CD4-positive, alpha-beta T cell treated with Interleukin-6 for 4 hours (primary cell): ENCODE measurements around the gene SYNGR1.

Experiments used
- DNase-seq: peaks from one replicate; pipeline ENCODE4 v3.0.0-alpha.2; 2020; ENCODE audit warnings: mixed read lengths

Gene SYNGR1

DNA sequence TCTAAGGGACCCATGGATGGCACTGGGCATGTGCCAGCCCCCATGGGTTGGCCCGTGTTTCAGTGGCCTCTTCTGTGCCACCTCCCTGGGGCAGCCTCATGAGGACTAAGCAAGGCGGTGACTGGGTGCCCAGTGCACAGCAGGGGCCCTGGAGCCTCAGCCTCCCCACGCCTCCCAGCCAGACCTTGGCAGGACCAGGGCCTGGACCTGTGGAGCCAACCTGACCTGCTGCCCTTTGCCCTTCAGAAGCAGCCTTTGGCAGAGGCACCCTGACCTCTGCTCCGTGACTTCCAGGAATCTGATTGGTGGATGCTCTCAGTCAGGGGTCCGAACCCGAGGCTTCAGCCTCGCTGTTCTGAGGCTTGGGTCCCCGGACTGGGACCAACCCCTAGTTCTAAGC is 25.0 kb downstream of the SYNGR1 start:
- no peak for DNase-seq

DNA sequence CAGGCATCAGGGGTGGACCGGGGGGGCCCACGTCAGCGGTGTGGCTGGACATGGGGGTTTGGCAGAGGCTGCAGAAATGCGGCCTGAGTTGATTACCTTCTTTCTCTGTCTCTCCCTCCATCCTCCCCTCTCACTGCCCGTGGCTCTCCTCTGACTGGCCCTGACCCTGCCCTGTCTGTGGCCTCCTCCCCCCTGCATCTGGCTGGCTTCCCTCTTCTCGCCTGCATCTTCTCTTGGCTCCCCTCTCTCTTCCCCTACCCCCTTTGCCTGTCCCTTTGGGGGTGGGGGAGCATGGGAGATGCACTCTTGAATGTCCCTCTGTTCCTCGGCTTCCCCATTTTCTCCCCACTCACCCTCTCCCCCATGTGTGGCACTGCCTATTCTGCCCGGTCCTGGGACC is 25.9 kb downstream of the SYNGR1 start:
- no peak for DNase-seq

DNA sequence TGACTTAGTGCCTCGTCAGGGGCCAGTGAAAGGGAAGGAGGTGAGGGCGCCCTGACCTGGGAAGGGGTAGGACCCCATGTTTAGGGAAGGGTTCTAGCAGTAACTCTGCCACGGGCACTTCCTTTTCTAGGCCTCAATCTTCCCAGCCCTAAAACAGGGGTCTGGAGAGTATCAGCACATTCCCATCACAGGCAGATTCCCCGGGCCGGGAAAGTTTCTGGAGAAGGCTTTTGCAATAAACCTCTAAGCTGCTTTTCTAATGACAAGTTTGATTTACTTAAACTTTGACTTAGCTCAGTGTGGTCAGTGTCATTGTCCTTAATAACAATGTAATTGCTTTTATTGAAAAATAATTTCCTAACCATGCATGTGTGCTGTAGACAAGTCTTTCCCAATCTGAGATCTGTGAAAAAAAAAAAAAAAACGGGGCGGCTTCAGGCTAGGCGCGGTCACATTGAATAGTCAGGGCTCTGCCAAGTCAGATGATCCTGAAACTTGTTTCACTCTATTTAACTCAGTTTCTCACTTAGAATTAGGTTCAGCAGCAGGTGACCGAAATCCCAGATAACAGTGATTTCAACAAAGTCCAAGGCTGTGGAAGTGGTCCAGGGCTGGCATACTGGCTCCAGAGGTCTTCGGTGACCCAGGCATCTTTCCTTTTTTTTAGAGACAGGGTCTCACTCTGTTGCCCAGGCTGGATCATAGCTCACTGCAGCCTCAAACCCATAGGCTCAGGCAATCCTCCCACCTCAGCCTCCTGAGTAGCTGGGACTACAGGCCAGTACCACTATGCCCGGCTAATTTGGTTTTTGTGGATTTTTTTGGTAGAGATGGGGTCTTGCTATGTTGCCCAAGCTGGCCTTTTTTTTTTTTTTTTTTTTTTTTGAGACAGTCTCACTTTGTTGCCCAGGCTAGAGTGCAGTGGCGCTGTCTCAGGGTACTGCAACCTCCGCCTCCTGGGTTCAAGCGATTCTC is 30.3 kb downstream of the SYNGR1 start:
- DNase-seq = no peak

DNA sequence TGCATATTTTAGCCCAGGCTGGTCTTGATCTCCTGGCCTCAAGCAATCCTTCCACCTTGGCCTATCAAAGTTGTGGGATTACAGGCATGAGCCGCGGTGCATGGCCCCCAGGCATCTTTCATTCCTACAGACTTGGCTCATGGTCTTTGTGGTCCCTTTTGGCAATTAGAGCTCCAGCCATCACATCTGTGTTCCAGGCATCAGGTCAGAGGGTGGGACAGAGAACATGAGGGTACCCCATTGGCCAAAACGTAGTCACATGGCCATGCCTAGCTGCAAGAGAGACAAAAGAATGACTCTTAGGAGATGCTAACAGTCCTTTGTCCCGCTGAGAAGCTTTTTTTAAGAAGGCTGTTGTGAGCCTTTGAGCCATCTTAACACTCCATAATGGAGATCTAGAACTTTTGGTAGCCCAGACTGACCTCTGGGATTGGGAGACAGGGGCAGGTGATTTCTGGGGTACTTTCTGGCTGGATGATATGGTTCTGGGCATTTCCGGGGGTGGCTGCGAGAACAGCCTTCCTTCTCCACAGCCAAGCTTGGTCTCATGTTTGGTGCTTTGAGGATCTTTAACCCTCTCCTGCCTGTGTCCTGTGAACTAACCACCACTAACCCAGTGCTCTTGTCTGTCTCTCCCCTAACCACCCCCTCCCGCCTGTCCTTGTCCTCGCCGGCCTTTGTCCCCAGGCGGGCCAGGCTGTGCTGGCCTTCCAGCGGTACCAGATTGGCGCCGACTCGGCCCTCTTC is 31.4 kb downstream of the SYNGR1 start:
- no peak for DNase-seq

DNA sequence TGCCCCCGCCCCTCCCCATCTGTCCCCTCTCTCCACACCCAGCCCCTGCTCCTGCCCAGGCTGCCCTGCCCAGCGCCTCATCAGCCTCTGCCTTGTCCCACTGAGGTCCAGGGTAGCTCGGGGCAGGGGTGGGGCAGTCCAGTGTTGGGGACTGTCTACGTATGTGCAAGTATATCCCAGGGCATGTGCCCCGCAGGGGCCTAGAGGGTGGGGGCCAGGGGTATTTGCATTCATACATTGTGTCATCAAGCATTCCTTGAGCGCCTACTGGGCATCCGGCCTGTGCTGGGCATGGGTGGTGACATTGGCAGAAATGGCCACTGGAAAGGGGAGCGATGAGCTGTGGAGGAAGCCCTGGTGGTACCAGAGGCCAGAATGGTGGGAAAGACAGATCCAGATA is 32.1 kb downstream of the SYNGR1 start:
- no peak for DNase-seq

DNA sequence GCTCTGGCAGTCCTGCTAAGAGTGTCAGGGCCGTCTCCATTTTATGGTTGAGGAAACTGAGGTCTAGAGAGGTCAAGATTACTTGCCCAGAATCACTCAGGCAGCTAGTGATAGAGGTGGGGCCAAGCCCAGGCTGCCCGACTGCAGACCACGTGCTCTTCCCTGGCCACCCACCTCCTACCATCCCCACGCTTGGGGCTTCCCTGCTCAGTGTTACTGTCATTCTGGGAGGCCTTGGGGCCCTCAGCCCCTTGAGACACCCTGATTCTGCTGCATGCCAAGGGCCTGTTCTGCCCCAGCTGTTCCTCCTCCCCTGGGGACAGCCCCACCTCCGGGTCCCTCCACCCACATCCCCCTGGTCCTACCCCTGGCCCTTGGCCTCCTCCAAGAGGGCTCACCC is 32.6 kb downstream of the SYNGR1 start:
- DNase-seq = no peak

DNA sequence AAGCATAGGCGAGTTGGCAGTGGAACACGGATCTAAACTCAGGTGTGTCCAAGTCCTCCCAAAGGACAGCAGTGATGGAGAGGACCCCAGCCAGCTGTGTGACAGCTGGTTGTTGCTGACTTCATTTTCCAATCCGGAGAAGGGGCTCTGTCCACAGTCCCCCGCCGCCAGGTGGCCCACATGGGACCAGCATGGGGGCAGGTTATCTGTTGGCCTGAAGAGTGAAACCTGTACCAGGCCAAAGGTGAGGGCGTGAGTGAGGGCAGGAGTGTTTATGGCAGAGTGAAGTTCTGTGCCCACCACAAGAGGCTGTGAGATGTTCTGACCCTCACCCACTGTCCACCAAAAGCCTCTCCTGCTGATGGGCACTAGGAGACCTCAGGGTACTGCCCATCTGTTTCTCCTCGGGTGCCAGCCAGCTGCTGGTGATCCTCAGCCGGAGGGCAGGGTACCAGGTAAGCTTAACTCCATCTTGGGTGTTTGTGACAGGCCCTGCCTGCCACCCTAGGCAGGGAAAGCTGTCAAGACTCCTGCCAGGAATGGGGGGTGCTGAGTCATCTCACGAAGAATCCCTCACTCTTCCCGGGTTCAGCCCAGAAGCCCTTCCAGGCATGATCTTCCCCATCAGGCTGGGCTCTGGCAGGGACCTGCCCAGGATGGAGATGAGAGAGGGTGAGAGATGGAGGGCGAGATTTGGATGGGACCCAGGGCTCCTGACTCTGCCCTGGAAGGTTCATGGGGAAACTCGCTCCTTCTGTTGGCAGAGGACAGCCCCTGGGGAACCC is 34.2 kb downstream of the SYNGR1 start:
- no peak for DNase-seq

DNA sequence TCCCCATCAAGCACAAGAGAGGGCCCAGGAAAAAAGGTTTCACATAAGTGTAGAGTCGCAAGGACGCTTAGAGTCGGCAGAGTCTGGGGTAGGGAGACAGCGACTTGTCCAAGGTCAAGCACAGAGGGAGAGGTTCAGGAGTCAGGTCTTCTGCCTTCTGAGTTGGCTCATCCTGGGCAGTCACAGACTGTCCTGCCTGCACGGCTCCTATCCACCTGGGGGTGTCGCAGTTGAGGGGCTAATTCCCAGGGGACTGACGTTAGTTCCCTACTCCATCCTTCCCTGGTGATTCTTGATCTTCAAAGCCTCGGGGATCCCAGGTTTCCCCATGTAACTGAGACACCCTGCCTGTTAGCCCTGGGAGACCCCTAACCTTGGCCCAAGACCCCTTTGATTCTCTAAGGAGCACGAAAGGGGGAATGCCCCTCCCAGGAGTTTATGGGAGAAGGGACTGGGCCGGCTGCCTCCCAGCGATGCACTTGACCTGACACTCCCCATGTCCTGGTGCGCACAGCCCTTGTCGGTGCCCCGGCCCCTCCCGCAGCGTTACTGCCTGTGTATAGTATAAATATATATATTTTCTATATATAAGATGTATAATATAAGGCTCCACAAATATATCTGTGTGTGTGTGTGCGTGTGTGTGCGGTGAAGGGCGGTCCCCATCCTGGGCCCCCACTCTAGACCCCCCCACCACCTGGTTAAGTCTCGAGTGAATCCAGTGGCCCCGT is 35.1 kb downstream of the SYNGR1 start:
- no peak for DNase-seq

DNA sequence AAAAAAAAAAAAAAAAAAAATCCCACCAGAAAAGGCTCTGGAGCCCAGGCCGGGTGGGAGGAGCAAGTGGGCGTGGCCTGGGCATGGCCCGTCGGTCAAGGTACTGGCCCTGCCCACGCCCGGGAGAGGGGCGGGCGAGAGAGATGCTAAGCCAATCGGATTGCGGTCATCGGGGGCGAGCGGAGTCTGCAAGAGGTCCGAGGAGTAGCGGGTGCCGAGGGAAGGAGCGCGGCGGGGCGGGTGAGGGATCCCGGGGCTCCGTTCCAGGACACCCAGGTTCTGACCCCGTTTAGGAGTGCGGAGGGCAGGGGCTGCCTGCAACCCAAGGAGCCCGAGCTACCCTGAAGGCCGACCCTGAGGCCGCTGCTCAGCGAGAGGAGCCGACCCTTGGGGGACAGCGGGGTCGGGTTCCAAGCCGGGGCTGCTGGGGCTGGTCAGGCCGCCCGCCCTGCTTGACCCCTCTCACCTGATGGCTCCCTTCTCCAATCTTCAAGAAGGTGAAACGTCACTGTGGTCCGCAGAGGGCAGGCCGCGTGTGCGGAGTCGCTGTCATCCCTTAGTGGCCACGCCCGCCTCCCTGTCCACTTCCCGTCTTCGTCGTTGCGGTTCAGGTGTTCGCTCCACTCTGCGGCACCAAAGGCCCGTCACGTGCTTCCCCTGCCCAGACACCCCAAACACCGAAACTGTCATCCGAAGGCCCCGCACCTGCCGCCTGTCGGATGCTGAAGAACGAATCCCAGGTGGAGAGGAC is 38.6 kb downstream of the SYNGR1 start:
- peak; percentile 83 for DNase-seq

DNA sequence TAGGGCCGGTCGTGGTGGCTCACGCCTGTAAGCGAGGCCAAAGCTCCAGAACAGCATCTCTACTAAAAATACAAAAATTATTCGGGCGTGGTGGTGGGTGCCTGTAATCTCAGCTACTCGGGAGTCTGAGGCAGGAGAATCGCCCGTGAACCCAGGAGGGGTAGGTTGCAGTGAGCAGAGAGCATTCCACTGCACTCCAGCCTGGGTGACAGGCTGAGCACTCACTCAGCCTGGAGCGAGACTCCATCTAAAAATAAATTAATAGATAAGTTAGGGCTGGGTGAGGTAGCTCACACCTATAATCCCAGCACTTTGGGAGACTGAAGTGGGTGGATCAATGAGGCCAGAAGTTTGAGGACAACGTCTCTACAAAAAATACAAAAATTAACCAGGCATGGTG is 39.6 kb downstream of the SYNGR1 start:
- no peak for DNase-seq

DNA sequence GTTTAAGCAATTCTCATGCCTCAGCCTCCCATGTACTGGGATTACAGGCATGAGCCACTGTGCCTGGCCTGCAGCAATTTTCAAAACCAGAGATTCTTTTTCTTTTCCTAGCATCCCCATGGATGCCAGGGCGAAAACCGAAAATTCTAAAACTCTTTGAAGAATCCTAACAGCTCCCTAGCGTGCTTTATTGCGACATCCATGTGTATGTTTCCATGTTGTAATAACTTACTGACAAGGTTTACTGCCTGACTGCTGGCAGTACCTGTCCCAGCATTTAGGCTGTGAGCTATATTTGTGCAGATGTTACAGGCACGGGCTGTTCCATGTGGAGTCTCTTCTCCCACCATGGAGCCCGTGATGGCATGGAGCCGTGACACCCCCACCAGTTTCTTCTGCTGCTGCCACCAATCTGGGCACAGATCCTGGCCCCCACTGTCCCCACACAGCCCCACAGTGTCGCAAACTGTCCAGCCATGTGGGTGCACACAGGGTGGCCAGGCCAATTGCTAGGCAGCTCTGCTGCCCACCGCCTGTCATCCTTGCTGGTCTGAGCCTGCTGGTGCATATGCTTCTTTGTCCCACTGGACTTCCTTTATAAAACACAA is 42.7 kb downstream of the SYNGR1 start:
- no peak for DNase-seq

DNA sequence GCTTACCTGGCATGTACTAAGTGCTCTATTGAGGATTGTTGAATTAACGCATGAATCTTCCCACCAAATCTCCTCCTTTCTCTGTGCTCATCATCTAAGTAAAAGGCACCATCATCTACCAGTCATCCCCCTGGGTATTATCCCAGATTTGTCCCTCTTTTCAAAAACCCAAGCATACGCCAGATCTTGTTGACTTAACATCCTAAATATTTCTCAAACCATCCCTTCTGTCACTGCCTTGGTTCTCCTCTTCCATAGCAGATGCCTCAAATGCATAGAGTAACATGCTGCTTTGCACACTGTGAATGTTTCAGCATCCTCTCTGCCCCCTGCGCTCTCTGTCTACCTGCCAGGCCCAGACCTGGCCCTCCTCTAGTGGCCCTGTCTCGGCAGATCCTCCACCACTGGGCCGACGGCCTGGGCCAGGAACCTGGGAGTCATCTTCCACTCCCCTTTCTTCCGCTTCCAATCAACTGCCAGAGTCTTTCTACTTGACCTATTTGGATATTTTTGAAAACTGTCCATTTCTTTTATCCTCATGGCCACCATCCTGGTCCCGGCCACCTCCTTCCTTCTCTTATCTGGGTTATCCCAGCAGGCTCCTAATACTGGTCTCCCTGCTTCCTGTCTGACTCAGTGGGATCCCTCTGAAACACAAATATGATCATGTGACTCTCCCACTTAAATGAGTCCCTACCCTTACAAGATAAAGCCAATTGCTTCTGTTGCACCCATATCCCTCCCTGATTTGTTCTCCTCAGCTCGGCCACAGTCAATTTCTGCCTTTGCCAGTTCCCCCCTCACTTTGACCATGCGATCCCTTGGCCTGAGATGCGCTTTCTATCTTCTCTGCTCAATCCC is 46.4 kb downstream of the SYNGR1 start:
- DNase-seq = no peak

DNA sequence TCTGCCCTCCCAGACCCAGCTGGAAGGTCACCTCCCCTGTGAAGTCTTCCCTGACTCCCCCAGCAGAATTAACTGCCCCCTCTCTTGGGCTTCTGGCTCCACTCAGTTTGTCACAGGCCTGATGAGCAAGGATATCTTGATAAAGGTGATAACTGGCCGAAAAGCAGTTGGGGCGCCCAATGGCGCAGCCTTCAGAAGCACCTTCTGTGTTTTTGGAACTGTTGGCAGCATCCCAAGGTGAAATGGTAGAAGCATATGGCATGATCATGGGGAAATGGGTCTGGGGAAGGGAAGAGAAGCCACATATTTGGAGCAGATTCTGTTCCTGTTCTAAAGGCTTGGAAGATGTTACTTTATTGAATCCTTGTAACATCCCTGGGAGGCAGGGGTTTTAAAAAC is 47.0 kb downstream of the SYNGR1 start:
- no peak for DNase-seq

DNA sequence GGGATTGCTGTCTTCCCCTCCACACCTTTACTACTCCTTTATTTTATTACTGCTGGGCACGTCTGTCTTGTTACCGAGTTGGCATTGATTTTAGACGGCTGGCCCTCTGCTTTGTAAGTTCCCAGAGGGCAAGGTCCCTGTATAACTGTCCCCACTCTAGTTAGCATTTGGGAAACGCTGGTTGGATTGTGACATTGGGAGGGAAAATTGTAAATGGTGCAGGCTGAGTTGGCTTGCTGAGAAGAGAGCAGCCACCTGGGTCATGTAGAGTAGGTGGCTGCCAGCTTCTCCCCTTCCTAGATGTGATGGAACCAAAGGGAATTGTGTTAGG is 51.5 kb downstream of the SYNGR1 start:
- DNase-seq = no peak

DNA sequence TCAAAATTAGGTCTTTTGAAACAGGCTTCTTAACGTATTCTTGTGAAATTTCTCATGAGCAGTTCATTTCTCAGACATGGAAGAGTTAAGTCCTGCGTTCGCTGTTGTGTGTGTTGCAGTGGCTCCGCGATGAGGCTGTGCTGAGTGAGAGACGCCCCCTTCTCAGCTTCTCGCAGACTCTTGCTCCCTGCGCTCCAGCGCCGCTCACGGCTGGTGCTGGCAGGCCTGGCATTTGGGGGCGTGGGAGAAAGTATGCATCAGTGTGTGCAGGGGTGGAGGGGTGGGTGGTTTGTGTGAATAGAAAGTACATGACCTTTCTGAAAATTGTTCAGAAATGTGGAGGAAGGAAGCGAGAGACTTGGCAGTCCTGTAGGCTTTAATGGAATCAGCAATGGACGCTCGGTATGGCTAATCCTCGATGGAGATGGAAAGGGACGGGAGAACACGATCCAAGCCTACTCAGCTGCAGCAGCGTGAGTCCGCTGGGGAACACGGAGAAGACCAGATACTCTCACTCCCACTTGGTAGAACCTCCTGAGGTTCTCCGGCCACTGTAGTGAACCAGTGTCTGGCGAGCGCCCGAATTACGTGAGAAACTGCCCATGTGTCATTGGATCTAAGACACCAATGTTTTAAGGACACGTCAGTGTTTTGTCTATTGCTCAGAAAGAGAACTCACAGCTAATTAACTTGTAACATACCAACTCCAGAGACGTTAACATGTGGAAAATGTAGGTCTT is 55.7 kb downstream of the SYNGR1 start:
- DNase-seq = no peak

DNA sequence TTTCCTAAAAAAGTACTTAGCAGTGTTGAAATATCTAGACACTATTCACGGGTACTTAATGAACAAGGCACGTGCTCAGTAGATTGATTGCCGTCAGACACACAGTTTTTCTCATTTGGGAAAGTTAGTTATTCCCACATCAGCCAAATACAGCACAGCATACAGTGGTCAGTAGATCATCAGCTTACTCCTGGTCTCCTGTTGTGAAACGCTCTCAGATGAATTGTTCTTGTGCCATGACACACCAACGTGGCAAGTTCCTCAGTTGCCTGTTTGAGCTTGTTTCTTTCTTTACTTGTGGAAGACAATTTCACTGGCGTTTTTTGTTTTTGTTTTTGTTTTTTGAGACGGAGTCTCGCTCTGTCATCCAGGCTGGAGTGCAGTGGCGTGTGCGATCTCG is 58.4 kb downstream of the SYNGR1 start:
- DNase-seq = no peak

DNA sequence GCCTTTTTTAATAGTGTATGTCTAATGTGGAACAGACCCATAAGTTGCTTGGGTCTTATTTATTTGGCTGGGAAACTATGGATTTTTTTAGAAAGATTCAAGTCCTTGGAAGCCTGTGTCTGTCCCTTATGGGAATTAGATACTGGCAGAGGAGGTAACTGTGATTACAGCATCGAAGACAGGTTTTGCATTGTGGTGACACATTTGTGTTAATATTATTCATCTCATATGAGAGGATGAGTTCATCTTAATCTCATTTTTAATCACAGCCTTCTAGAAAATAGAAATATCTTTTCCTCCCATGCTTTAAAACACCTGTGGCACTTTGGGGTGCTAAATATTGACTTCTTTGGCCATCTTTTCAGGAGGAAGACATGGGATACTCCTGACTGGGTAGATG is 59.0 kb downstream of the SYNGR1 start:
- DNase-seq = no peak

DNA sequence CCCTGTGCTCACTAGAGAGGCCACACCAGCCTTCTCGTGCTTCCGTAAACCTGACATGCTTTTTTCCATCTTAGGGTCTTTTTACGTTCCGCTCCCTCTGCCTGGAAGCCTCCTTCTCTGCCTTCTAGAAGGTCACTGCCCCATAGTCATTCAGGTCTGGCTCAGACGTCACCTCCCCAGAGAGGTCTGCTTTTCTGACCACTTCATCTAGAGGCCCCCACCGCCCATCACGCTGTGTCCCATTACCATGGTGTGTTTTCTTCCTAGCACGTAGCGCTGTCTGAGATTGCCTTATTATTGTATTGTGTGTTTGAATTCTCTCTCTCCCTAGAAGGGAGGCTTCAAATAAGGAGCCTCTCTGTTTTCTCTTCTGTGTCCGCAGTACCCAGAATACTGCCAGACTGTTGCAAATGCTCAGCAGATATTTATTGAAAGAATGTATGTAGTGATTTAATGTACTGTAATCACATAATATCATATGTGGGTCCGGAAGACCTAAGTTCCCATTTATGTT is 59.8 kb downstream of the SYNGR1 start:
- no peak for DNase-seq

DNA sequence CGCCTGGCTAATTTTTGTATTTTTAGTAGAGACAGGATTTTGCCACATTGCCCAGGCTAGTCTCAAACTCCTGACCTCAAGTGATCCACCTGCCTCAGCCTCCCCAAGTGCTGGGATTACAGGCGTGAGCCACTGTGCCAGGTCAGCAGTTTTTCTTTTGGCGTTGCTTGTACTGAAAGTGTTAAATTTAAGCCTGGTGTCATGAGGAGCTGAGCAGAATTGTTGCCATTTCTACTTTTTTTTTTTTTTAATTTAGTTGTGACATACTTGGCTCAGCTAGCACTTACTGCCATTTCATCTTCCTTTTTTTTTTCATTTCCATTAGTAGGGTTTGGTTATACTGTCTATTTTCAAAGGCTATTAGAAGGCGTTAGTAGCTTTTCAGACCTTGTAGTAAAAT is 60.5 kb downstream of the SYNGR1 start:
- no peak for DNase-seq
